NCI-H1436 treated with DMSO at 0.1 percent for 48 hours (cell line): Measurements from ENCODE around the gene URB2.
"Not testable (repeated sequence)": the region's sequence is repeated elsewhere in the genome, so short reads cannot be mapped to it uniquely, and the experiment has no call there.

Experiments
- DNase-seq: peaks from one replicate; lab custom pipeline; 2025; lab: John Stamatoyannopoulos, UW

URB2 gene

GRCh38 chr1:229625915-229626831, at the start of gene URB2, which contains the start of gene TAF5L:
TSS of gene URB2 (plus strand) at chr1:229626247. CDS start at chr1:229627634, 1,387 bp downstream.
TSS of gene TAF5L (minus strand) at chr1:229626122. CDS start at chr1:229614482, 11,640 bp downstream.
- peak; percentile 47 for DNase-seq

- DNase-seq: no peak
These were observed 47.6 kb upstream of the URB2 start for GRCh38 chr1:229578168-229579058.

- DNase-seq: peak; percentile 37
These were observed 46.9 kb upstream of the URB2 start for GRCh38 chr1:229579059-229579673.

- DNase-seq: no peak
These were observed 44.6 kb upstream of the URB2 start for GRCh38 chr1:229581485-229581884.

GRCh38 chr1:229582011-229582694, 43.9 kb upstream of the URB2 start:
- no peak for DNase-seq

GRCh38 chr1:229582715-229583114, 43.3 kb upstream of the URB2 start:
- no peak for DNase-seq

- no peak for DNase-seq
These were observed 40.7 kb upstream of the URB2 start for GRCh38 chr1:229585338-229585737.

GRCh38 chr1:229590119-229590518, 35.9 kb upstream of the URB2 start:
- DNase-seq: no peak

- no peak for DNase-seq
These were observed 32.2 kb upstream of the URB2 start for GRCh38 chr1:229593800-229594199.

GRCh38 chr1:229594227-229595008, 31.6 kb upstream of the URB2 start:
- DNase-seq: no peak

GRCh38 chr1:229595876-229596275, 30.2 kb upstream of the URB2 start:
- not testable (repeated sequence) for DNase-seq

- no peak for DNase-seq
These were observed 28.9 kb upstream of the URB2 start for GRCh38 chr1:229596925-229597699.

- DNase-seq: no peak
These were observed 28.2 kb upstream of the URB2 start for GRCh38 chr1:229597877-229598276.

- DNase-seq: no peak
These were observed 26.7 kb upstream of the URB2 start for GRCh38 chr1:229599218-229599954.

GRCh38 chr1:229600229-229600628, 25.8 kb upstream of the URB2 start:
- DNase-seq: no peak

- no peak for DNase-seq
These were observed 22.6 kb upstream of the URB2 start for GRCh38 chr1:229603371-229604005.

- no peak for DNase-seq
These were observed 18.7 kb upstream of the URB2 start for GRCh38 chr1:229607370-229607769.

GRCh38 chr1:229608590-229608989, 17.5 kb upstream of the URB2 start:
- DNase-seq: no peak

GRCh38 chr1:229613938-229614337, 12.1 kb upstream of the URB2 start:
- no peak for DNase-seq
